Measurements from ENCODE around the gene PRORP.

The PRORP gene

GRCh38 chr14:35121887-35122695, at the start of gene PRORP, which contains the start of gene PPP2R3C:
PRORP (plus strand) TSS chr14:35122552; CDS start chr14:35123246, 694 bp downstream.
PPP2R3C (minus strand) TSS chr14:35121990; CDS start chr14:35121959, 31 bp downstream.
- H3K9ac ChIP-seq (ENCODE audit: low read length): peak within 1 kb of the TSS; percentile 99
- no peaks in the 10 kb centered on the region for H3K9me3 ChIP-seq (ENCODE audit: insufficient read depth, low read length)
- H3K36me3 ChIP-seq (replicated peaks; ENCODE audit: low read depth, low read length): no peaks in the 10 kb centered on the region
- H4K20me1 ChIP-seq (ENCODE audit: insufficient read depth, low read length): no peaks in the 10 kb centered on the region
- H3K4me1 ChIP-seq (ENCODE audit: low read length): peaks cover 12% of the 10 kb centered on the region
- H2AFZ ChIP-seq (ENCODE audit: low read depth, low read length): peak within 1 kb of the TSS; percentile 98
- TF ChIP-seq CTCF (IDR thresholded peaks at IDR 0.05; ENCODE audit: low read depth, low read length): no peak
- peak within 1 kb of the TSS; percentile 92 for H3K4me3 ChIP-seq (ENCODE audit: low read length)
- H3K4me2 ChIP-seq (ENCODE audit: low read length): peak within 1 kb of the TSS; percentile 98
- H3K79me2 ChIP-seq (ENCODE audit: low read length): peaks cover 29% of the 10 kb centered on the region
- H3K27ac ChIP-seq (ENCODE audit: low read length): peak within 1 kb of the TSS; percentile 87
- no peaks in the 10 kb centered on the region for H3K27me3 ChIP-seq (ENCODE audit: low read depth, low read length)

GRCh38 chr14:35073486-35073885, 48.9 kb upstream of the PRORP start:
- Histone ChIP-seq H3K36me3 (replicated peaks; ENCODE audit: low read depth, low read length) (no peaks in the 10 kb centered on the region), H3K9ac (ENCODE audit: low read length) (no peak overlapping the region), H3K9me3 (ENCODE audit: insufficient read depth, low read length) (no peaks in the 10 kb centered on the region), H3K4me1 (ENCODE audit: low read length) (no peaks in the 10 kb centered on the region), H3K27ac (ENCODE audit: low read length) (no peak overlapping the region), H3K4me2 (ENCODE audit: low read length) (no peak overlapping the region), H2AFZ (ENCODE audit: low read depth, low read length) (no peak overlapping the region), H3K27me3 (ENCODE audit: low read depth, low read length) (no peaks in the 10 kb centered on the region), H4K20me1 (ENCODE audit: insufficient read depth, low read length) (no peaks in the 10 kb centered on the region), H3K4me3 (ENCODE audit: low read length) (no peak overlapping the region), H3K79me2 (ENCODE audit: low read length) (no peaks in the 10 kb centered on the region)
- TF ChIP-seq EZH2phosphoT487 (IDR thresholded peaks at IDR 0.05; ENCODE audit: low read depth): no peak
- no peak for TF ChIP-seq CTCF (IDR thresholded peaks at IDR 0.05; ENCODE audit: low read depth, low read length)

GRCh38 chr14:35078082-35078481, 44.3 kb upstream of the PRORP start:
- Histone ChIP-seq H3K27me3 (ENCODE audit: low read depth, low read length) (no peaks in the 10 kb centered on the region), H3K27ac (ENCODE audit: low read length) (no peak overlapping the region), H4K20me1 (ENCODE audit: insufficient read depth, low read length) (no peaks in the 10 kb centered on the region), H3K4me3 (ENCODE audit: low read length) (no peak overlapping the region), H3K79me2 (ENCODE audit: low read length) (no peaks in the 10 kb centered on the region), H3K4me1 (ENCODE audit: low read length) (no peaks in the 10 kb centered on the region), H3K36me3 (replicated peaks; ENCODE audit: low read depth, low read length) (no peaks in the 10 kb centered on the region), H3K4me2 (ENCODE audit: low read length) (no peak overlapping the region), H3K9me3 (ENCODE audit: insufficient read depth, low read length) (no peaks in the 10 kb centered on the region), H3K9ac (ENCODE audit: low read length) (no peak overlapping the region), H2AFZ (ENCODE audit: low read depth, low read length) (no peak overlapping the region)
- no peak for TF ChIP-seq EZH2phosphoT487 (IDR thresholded peaks at IDR 0.05; ENCODE audit: low read depth)
- TF ChIP-seq CTCF (IDR thresholded peaks at IDR 0.05; ENCODE audit: low read depth, low read length): no peak

- Histone ChIP-seq H3K4me2 (ENCODE audit: low read length) (no peak overlapping the region), H2AFZ (ENCODE audit: low read depth, low read length) (no peak overlapping the region), H3K27ac (ENCODE audit: low read length) (no peak overlapping the region), H4K20me1 (ENCODE audit: insufficient read depth, low read length) (no peaks in the 10 kb centered on the region), H3K27me3 (ENCODE audit: low read depth, low read length) (no peaks in the 10 kb centered on the region), H3K79me2 (ENCODE audit: low read length) (no peaks in the 10 kb centered on the region), H3K36me3 (replicated peaks; ENCODE audit: low read depth, low read length) (peaks cover 3% of the 10 kb centered on the region), H3K4me1 (ENCODE audit: low read length) (no peaks in the 10 kb centered on the region), H3K4me3 (ENCODE audit: low read length) (no peak overlapping the region), H3K9ac (ENCODE audit: low read length) (no peak overlapping the region), H3K9me3 (ENCODE audit: insufficient read depth, low read length) (no peaks in the 10 kb centered on the region)
- TF ChIP-seq EZH2phosphoT487 (IDR thresholded peaks at IDR 0.05; ENCODE audit: low read depth) (no peak), CTCF (IDR thresholded peaks at IDR 0.05; ENCODE audit: low read depth, low read length) (no peak)
These were observed 42.6 kb upstream of the PRORP start for GRCh38 chr14:35079742-35080141.
